DMS 273 treated with DMSO at 0.1 percent for 48 hours (cell line): ENCODE data around the gene PDE9A.
"Not testable (repeated sequence)": the region's sequence is repeated elsewhere in the genome, so short reads cannot be mapped to it uniquely, and the experiment has no call there.

ENCODE experiments used
- DNase-seq: peaks from one replicate; lab custom pipeline; 2025; lab: John Stamatoyannopoulos, UW

PDE9A gene

GRCh38 chr21:42799516-42799915 is 146.1 kb downstream of the PDE9A start:
- no peak for DNase-seq

GRCh38 chr21:42799948-42800347 is 146.5 kb downstream of the PDE9A start:
- no peak for DNase-seq

GRCh38 chr21:42801616-42802015 is 148.2 kb downstream of the PDE9A start:
- not testable (repeated sequence) for DNase-seq

GRCh38 chr21:42806509-42807140 is 153.2 kb downstream of the PDE9A start:
- no peak for DNase-seq

- not testable (repeated sequence) for DNase-seq
These were observed 154.0 kb downstream of the PDE9A start for GRCh38 chr21:42807293-42807895.

GRCh38 chr21:42807938-42808613 is 154.7 kb downstream of the PDE9A start:
- DNase-seq: no peak

- no peak for DNase-seq
These were observed 155.8 kb downstream of the PDE9A start for GRCh38 chr21:42809171-42809570.

GRCh38 chr21:42809577-42810475 is 156.4 kb downstream of the PDE9A start:
- DNase-seq: no peak

- DNase-seq: no peak
These were observed 158.5 kb downstream of the PDE9A start for GRCh38 chr21:42811960-42812359.

GRCh38 chr21:42812528-42813241 is 159.3 kb downstream of the PDE9A start:
- DNase-seq: not testable (repeated sequence)

- no peak for DNase-seq
These were observed 161.8 kb downstream of the PDE9A start for GRCh38 chr21:42815217-42815616.

GRCh38 chr21:42818328-42818749 is 164.9 kb downstream of the PDE9A start:
- no peak for DNase-seq

GRCh38 chr21:42819861-42820615 is 166.6 kb downstream of the PDE9A start:
- no peak for DNase-seq

GRCh38 chr21:42820616-42821465 is 167.4 kb downstream of the PDE9A start:
- no peak for DNase-seq
